Measurements from ENCODE around the gene IQGAP2. TPM values are rescaled to one million over a fixed set of nuclear protein-coding genes. Genes with fewer than 3 reads are reported as not detected.

The IQGAP2 gene
- total RNA-seq, 1 donor, result 0.36 TPM

DNA sequence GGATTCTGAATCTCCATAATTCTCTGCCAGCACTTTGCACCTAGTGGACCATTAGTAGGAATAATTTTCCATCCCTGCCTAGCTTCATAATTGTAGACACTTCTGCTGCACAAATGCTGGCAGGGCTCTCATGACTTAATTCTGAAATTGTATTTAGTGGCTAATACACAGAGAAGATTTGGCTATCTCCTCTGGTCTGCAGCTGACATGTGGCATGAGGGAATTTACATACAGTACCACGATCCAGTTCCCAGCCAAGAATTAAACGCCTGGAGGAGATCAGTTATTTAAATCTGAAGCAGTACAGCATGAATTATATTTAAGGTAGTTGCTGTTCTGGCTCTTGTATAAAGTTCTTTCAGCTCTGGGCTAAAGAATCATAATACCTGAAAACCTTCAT, 46.5 kb downstream of the IQGAP2 start:
- Histone ChIP-seq H4K20me1 (ENCODE audit: insufficient read depth, low read length) (no peaks in the 10 kb centered on the region), H3K27ac (ENCODE audit: low read depth, low read length) (no peak overlapping the region), H3K4me2 (ENCODE audit: insufficient read depth, low read length) (no peak overlapping the region), H3K36me3 (ENCODE audit: insufficient read depth, low read length) (no peaks in the 10 kb centered on the region), H3K9me3 (ENCODE audit: low read depth, low read length) (no peaks in the 10 kb centered on the region), H3K79me2 (ENCODE audit: insufficient read depth, low read length) (no peaks in the 10 kb centered on the region), H3K27me3 (ENCODE audit: insufficient read depth, low read length) (no peaks in the 10 kb centered on the region), H3K4me1 (ENCODE audit: insufficient read depth, low read length) (no peaks in the 10 kb centered on the region), H2AFZ (ENCODE audit: low read length) (no peak overlapping the region), H3K4me3 (ENCODE audit: insufficient read depth, low read length) (no peak overlapping the region)
- no peak for TF ChIP-seq CTCF (IDR thresholded peaks at IDR 0.05; ENCODE audit: extremely low read depth, low read depth, low read length)
- DNase-seq (ENCODE audit: insufficient read length, low spot score, missing footprints), result no peak

- no peaks in the 10 kb centered on the region for H3K79me2 ChIP-seq (ENCODE audit: insufficient read depth, low read length)
- H3K4me1 ChIP-seq (ENCODE audit: insufficient read depth, low read length), result no peaks in the 10 kb centered on the region
- H4K20me1 ChIP-seq (ENCODE audit: insufficient read depth, low read length), result no peaks in the 10 kb centered on the region
- H3K9me3 ChIP-seq (ENCODE audit: low read depth, low read length), result no peaks in the 10 kb centered on the region
- H3K4me3 ChIP-seq (ENCODE audit: insufficient read depth, low read length), result no peak overlapping the region
- no peak overlapping the region for H3K4me2 ChIP-seq (ENCODE audit: insufficient read depth, low read length)
- no peaks in the 10 kb centered on the region for H3K36me3 ChIP-seq (ENCODE audit: insufficient read depth, low read length)
- DNase-seq (ENCODE audit: insufficient read length, low spot score, missing footprints), result no peak
- no peak overlapping the region for H2AFZ ChIP-seq (ENCODE audit: low read length)
- H3K27me3 ChIP-seq (ENCODE audit: insufficient read depth, low read length), result no peaks in the 10 kb centered on the region
- no peak overlapping the region for H3K27ac ChIP-seq (ENCODE audit: low read depth, low read length)
- no peak for TF ChIP-seq CTCF (IDR thresholded peaks at IDR 0.05; ENCODE audit: extremely low read depth, low read depth, low read length)
These were observed 47.0 kb downstream of the IQGAP2 start for GRCh38 chr5:76450054-76450453.

- Histone ChIP-seq H3K4me2 (ENCODE audit: insufficient read depth, low read length) (no peak overlapping the region), H4K20me1 (ENCODE audit: insufficient read depth, low read length) (no peaks in the 10 kb centered on the region), H3K27ac (ENCODE audit: low read depth, low read length) (no peak overlapping the region), H3K4me1 (ENCODE audit: insufficient read depth, low read length) (no peaks in the 10 kb centered on the region), H3K36me3 (ENCODE audit: insufficient read depth, low read length) (no peaks in the 10 kb centered on the region), H3K4me3 (ENCODE audit: insufficient read depth, low read length) (no peak overlapping the region), H3K79me2 (ENCODE audit: insufficient read depth, low read length) (no peaks in the 10 kb centered on the region), H3K27me3 (ENCODE audit: insufficient read depth, low read length) (no peaks in the 10 kb centered on the region), H3K9me3 (ENCODE audit: low read depth, low read length) (no peaks in the 10 kb centered on the region), H2AFZ (ENCODE audit: low read length) (no peak overlapping the region)
- TF ChIP-seq CTCF (IDR thresholded peaks at IDR 0.05; ENCODE audit: extremely low read depth, low read depth, low read length), result no peak
- no peak for DNase-seq (ENCODE audit: insufficient read length, low spot score, missing footprints)
These were observed 48.1 kb downstream of the IQGAP2 start for GRCh38 chr5:76451031-76451701.

DNA sequence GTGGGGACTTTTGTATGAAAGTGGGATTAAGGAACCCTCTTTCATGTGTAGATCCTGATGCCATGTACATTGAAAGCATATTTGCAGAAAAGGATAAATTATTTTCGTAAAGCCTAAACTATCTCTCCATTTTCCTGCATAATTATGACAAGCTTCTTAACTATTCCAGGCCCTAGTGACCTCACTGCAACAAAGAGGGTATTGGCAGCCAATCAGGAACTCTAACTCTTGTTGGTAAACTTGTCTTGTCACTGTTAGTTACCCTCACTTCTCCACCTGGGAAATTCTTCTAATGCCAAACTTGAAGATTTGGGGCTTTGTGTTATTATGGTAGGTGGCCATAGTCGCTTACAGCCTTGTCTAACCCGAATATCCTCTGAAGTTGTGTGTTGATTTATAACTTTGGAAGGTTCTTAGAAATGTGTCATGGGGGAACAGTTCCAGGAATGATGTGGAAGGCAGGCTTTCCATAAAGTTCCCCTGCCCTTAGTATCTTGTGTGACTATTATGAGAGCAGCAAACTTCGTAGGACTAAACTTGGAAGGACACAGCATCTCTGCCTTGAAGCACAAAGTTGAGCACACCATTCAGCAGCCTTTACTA, 52.5 kb downstream of the IQGAP2 start:
- no peak for DNase-seq (ENCODE audit: insufficient read length, low spot score, missing footprints)
- H3K27ac ChIP-seq (ENCODE audit: low read depth, low read length), result no peak overlapping the region

More for the DNA sequence above, 52.5 kb downstream of the IQGAP2 start:
- Histone ChIP-seq H2AFZ (ENCODE audit: low read length) (no peak overlapping the region), H3K79me2 (ENCODE audit: insufficient read depth, low read length) (no peaks in the 10 kb centered on the region), H3K36me3 (ENCODE audit: insufficient read depth, low read length) (no peaks in the 10 kb centered on the region), H3K9me3 (ENCODE audit: low read depth, low read length) (no peaks in the 10 kb centered on the region), H3K4me3 (ENCODE audit: insufficient read depth, low read length) (no peak overlapping the region), H4K20me1 (ENCODE audit: insufficient read depth, low read length) (no peaks in the 10 kb centered on the region), H3K4me1 (ENCODE audit: insufficient read depth, low read length) (no peaks in the 10 kb centered on the region), H3K27me3 (ENCODE audit: insufficient read depth, low read length) (no peaks in the 10 kb centered on the region), H3K4me2 (ENCODE audit: insufficient read depth, low read length) (no peak overlapping the region)
- no peak for TF ChIP-seq CTCF (IDR thresholded peaks at IDR 0.05; ENCODE audit: extremely low read depth, low read depth, low read length)

All from osteoblast (primary cell).